Tibial artery (tissue), 4 donors: ENCODE results near the gene KRT222.

Source experiments
- DNase-seq, 2 donors: peaks; one replicate each; pipeline ENCODE4 v3.0.0-alpha.2; 2019
- H3K27ac ChIP-seq, 2 donors: fragments of 200-600 bp; sonication (generic) in 1 of 2; 1 replicate in 1 of 2; 2 replicates in 1 of 2; pipeline ENCODE4 v1.5.1; 2018 to 2019; ENCODE audit warnings: mild to moderate bottlenecking in 1 of 2
- H3K27me3 ChIP-seq, 2 donors: fragments of 200-600 bp; sonication (generic) in 1 of 2; one replicate each; pipeline versions ENCODE4 v1.5.1 to v1.6.0; 2016 to 2019
- H3K36me3 ChIP-seq, 3 donors: fragments of 200-600 bp; sonication (generic) in 2 of 3; one replicate each; pipeline ENCODE4 v1.5.1; 2016 to 2019; ENCODE audit warnings: mild to moderate bottlenecking in 2 of 3
- H3K4me1 ChIP-seq, 4 donors: fragments of 200-600 bp; sonication (generic) in 2 of 4; 1 replicate in 3 of 4; 2 replicates in 1 of 4; pipeline ENCODE4 v1.5.1; 2016 to 2019
- H3K4me3 ChIP-seq, 2 donors: fragments of 200-600 bp; sonication (generic) in 1 of 2; 1 replicate in 1 of 2; 2 replicates in 1 of 2; pipeline ENCODE4 v1.5.1; 2018 to 2019; ENCODE audit warnings: mild to moderate bottlenecking in 2 of 2
- H3K9me3 ChIP-seq, 3 donors: fragments of 200-600 bp; sonication (generic) in 1 of 3; one replicate each; pipeline ENCODE4 v1.5.1; 2016 to 2019
- CTCF ChIP-seq, 2 experiments: fragments of 200-600 bp in 1 of 2; fragments of 450-650 bp in 1 of 2; IDR thresholded peaks; one replicate each; pipeline ENCODE4 v1.5.1; 2017 to 2019; ENCODE audit warnings: antibody characterized with exemption in 2 of 2, mild to moderate bottlenecking in 1 of 2, moderate library complexity in 1 of 2
- intact Hi-C: fragments of 100-400 bp; cut with DNase I; formaldehyde crosslinking; loops from one replicate; pipeline ENCODE4 v1.15.0; 2023; ENCODE audit warnings: low total_unique reads

Gene KRT222

GRCh38 chr17:40621578-40621977 lies 43.4 kb downstream of the KRT222 start:
- Histone ChIP-seq H3K9me3 (no peaks in the 10 kb centered on the region), H3K36me3 (no peaks in the 10 kb centered on the region), H3K27ac (no peak overlapping the region), H3K27me3 (peaks cover 0 to 30% of the 10 kb centered on the region in 2 donors), H3K4me3 (no peak overlapping the region), H3K4me1 (peaks cover 0 to 7% (median 2%) of the 10 kb centered on the region in 4 donors)
- TF ChIP-seq CTCF (IDR thresholded peaks at IDR 0.05) = no peak
- intact Hi-C loops = no loop called here
- no peak for DNase-seq

- H3K36me3 ChIP-seq = no peaks in the 10 kb centered on the region
- peaks cover 0 to 35% of the 10 kb centered on the region in 2 donors for H3K27me3 ChIP-seq
- H3K4me3 ChIP-seq = no peak overlapping the region
- intact Hi-C loops = no loop called here
- H3K9me3 ChIP-seq = no peaks in the 10 kb centered on the region
- H3K27ac ChIP-seq = no peak overlapping the region
- peaks cover 0 to 7% (median 2%) of the 10 kb centered on the region in 4 donors for H3K4me1 ChIP-seq
- DNase-seq = no peak
- TF ChIP-seq CTCF (IDR thresholded peaks at IDR 0.05) = no peak
These were observed 44.0 kb downstream of the KRT222 start for GRCh38 chr17:40621019-40621418.

GRCh38 chr17:40618754-40619625 lies 46.0 kb downstream of the KRT222 start:
- DNase-seq = no peak
- Histone ChIP-seq H3K27me3 (peaks cover 0 to 52% of the 10 kb centered on the region in 2 donors), H3K27ac (no peak overlapping the region), H3K36me3 (no peaks in the 10 kb centered on the region), H3K4me1 (peaks cover 0 to 7% (median 2%) of the 10 kb centered on the region in 4 donors), H3K4me3 (no peak overlapping the region), H3K9me3 (no peaks in the 10 kb centered on the region)
- intact Hi-C loops = loop anchor here (10.0 kb wide), 1 partner anchor 176 kb away; the partner anchor contains the start of gene KRT28
- TF ChIP-seq CTCF (IDR thresholded peaks at IDR 0.05) = no peak

GRCh38 chr17:40617678-40618240 lies 47.2 kb downstream of the KRT222 start:
- peak in 1 of 2 donors; percentile 42 for DNase-seq
- intact Hi-C loops = loop anchor here (10.0 kb wide), 1 partner anchor 177 kb away; the partner anchor contains the start of gene KRT28
- peaks cover 0 to 7% (median 2%) of the 10 kb centered on the region in 4 donors for H3K4me1 ChIP-seq
- no peaks in the 10 kb centered on the region for H3K36me3 ChIP-seq
- H3K27me3 ChIP-seq = peaks cover 0 to 57% of the 10 kb centered on the region in 2 donors
- H3K4me3 ChIP-seq = no peak overlapping the region
- no peak for TF ChIP-seq CTCF (IDR thresholded peaks at IDR 0.05)
- no peak overlapping the region for H3K27ac ChIP-seq
- H3K9me3 ChIP-seq = no peaks in the 10 kb centered on the region

GRCh38 chr17:40616592-40616991 lies 48.4 kb downstream of the KRT222 start:
- Histone ChIP-seq H3K4me1 (peaks cover 0 to 7% (median 2%) of the 10 kb centered on the region in 4 donors), H3K27ac (no peak overlapping the region), H3K4me3 (no peak overlapping the region), H3K9me3 (no peaks in the 10 kb centered on the region), H3K27me3 (peaks cover 0 to 58% of the 10 kb centered on the region in 2 donors), H3K36me3 (no peaks in the 10 kb centered on the region)
- intact Hi-C loops = loop anchor here (10.0 kb wide), 1 partner anchor 178 kb away; the partner anchor contains the start of gene KRT28
- DNase-seq = no peak
- no peak for TF ChIP-seq CTCF (IDR thresholded peaks at IDR 0.05)
